Effector memory CD4-positive, alpha-beta T cell (primary cell): ENCODE data around the gene ULBP2.
"Not testable (repeated sequence)": the region's sequence is repeated elsewhere in the genome, so short reads cannot be mapped to it uniquely, and the experiment has no call there.

ENCODE experiments used
- DNase-seq, 3 donors: peaks; one replicate each; pipeline ENCODE4 v3.0.0-alpha.2; 2020
- H3K27ac ChIP-seq: 2 replicates; pipeline ENCODE4 v1.7.0; 2013; ENCODE audit warnings: mild to moderate bottlenecking, low read length, moderate library complexity; ENCODE audit not compliant: insufficient read depth, poor library complexity, severe bottlenecking
- H3K27me3 ChIP-seq: replicated peaks from 2 replicates; pipeline ENCODE4 v1.7.0; 2013; ENCODE audit warnings: mild to moderate bottlenecking, low read length; ENCODE audit not compliant: insufficient read depth, control insufficient read depth, poor library complexity, severe bottlenecking
- H3K36me3 ChIP-seq: 2 replicates; pipeline ENCODE4 v1.7.0; 2013; ENCODE audit warnings: mild to moderate bottlenecking, low read length, moderate library complexity; ENCODE audit not compliant: control insufficient read depth, insufficient read depth
- H3K4me1 ChIP-seq: 2 replicates; pipeline ENCODE4 v1.7.0; 2013; ENCODE audit warnings: low read length, mild to moderate bottlenecking; ENCODE audit not compliant: control insufficient read depth, insufficient read depth, poor library complexity, severe bottlenecking
- H3K4me3 ChIP-seq: 2 replicates; pipeline ENCODE4 v1.7.0; 2013; ENCODE audit warnings: low read length, low read depth, mild to moderate bottlenecking; ENCODE audit not compliant: insufficient read depth, poor library complexity, severe bottlenecking
- H3K9me3 ChIP-seq: 2 replicates; pipeline ENCODE4 v1.7.0; 2013; ENCODE audit warnings: mild to moderate bottlenecking, low read length, moderate library complexity; ENCODE audit not compliant: control insufficient read depth

The ULBP2 gene

DNA sequence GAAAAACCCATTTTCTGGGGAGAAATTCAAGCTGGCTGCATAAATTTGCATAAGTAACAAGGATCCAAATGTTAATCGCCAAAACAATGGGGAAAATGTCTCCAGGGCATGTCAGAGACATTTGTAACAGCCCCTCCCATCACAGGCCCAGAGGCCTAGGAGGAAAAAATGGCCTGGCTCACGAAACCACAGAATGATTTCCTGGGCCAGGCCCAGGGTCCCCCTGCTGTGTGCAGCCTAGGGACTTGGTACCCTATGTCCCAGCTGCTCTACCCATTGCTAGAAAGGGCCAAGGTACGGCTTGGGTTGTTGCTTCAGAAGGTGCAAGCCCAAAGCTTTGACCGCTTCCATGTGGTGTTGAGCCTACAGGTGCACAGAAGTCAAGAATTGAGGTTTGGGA lies 33.3 kb upstream of the ULBP2 start:
- not testable (repeated sequence) for H3K4me3 ChIP-seq, H3K27ac ChIP-seq, H3K27me3 ChIP-seq, DNase-seq, H3K9me3 ChIP-seq, H3K4me1 ChIP-seq, H3K36me3 ChIP-seq

GRCh38 chr6:149909701-149910470 lies 31.9 kb upstream of the ULBP2 start:
- Histone ChIP-seq H3K4me3 (no peak overlapping the region), H3K27ac (no peak overlapping the region), H3K36me3 (no peaks in the 10 kb centered on the region)

GRCh38 chr6:149910721-149911151 lies 31.1 kb upstream of the ULBP2 start:
- Histone ChIP-seq H3K9me3 (no peaks in the 10 kb centered on the region), H3K36me3 (no peaks in the 10 kb centered on the region), H3K4me3 (no peak overlapping the region), H3K27ac (no peak overlapping the region), H3K4me1 (no peaks in the 10 kb centered on the region), H3K27me3 (no peaks in the 10 kb centered on the region)
- no peak for DNase-seq

More at GRCh38 chr6:149909701-149910470, 31.9 kb upstream of the ULBP2 start:
- H3K27me3 ChIP-seq: no peaks in the 10 kb centered on the region
- no peak for DNase-seq
- no peaks in the 10 kb centered on the region for H3K4me1 ChIP-seq
- no peaks in the 10 kb centered on the region for H3K9me3 ChIP-seq

DNA sequence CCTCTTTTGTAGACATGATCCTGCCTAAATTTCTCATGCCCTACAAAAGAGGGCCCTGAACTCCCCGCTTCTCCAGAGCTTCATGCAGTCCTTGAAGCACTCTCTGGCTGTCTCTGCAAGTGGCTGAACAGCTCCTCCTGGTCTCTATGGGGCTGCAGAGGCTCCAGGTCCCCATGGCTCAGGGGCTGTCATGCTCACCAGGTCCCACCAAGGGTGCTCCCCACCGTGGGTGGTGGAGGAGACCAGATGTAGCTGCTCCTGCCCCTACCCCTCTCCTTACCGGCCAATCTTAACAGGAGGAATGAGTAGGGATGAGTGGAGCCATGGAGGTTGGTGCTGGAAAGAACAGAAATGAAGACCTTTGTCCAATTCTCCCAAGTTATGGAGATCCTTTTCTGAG lies 29.1 kb upstream of the ULBP2 start:
- H3K27me3 ChIP-seq, H3K4me3 ChIP-seq, H3K4me1 ChIP-seq, DNase-seq, H3K36me3 ChIP-seq, H3K27ac ChIP-seq, H3K9me3 ChIP-seq: not testable (repeated sequence)

GRCh38 chr6:149913085-149913484 lies 28.7 kb upstream of the ULBP2 start:
- no peaks in the 10 kb centered on the region for H3K27me3 ChIP-seq
- no peak overlapping the region for H3K4me3 ChIP-seq
- DNase-seq: no peak
- H3K4me1 ChIP-seq: no peaks in the 10 kb centered on the region
- H3K36me3 ChIP-seq: no peaks in the 10 kb centered on the region
- no peak overlapping the region for H3K27ac ChIP-seq
- H3K9me3 ChIP-seq: no peaks in the 10 kb centered on the region

DNA sequence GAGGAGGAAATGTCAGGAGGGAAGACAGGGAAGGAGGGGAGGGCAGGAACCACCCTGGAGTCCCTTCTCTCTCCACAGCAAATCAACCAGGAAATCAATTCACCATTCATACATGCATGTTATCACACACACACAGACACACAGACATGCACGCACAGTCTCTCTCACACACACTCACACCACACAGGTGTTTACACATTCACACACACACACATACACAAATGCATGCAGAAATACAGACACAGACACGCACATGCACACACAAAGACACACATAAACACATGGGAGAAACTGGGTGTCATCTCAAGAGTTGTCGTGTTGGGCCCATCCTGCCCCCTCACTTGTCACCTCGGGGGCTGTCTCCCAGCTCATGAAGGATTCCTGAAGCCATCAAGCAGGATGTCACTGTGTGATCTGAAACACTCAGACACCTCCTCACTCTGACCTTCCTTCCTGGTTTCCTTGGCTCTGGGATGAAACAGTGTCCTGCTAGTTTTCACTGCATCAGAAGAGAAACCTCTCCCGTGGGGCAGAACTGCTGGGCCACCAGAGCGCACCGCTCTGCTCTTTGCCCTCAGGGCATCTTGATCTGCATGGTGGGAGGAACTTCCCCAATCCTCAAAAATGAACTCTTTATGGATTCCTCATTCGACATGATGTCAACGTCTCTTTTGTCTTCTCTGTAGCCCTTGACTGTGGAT lies 28.1 kb upstream of the ULBP2 start:
- no peak for DNase-seq
- Histone ChIP-seq H3K4me1 (no peaks in the 10 kb centered on the region), H3K9me3 (no peaks in the 10 kb centered on the region), H3K27ac (no peak overlapping the region), H3K27me3 (no peaks in the 10 kb centered on the region), H3K4me3 (no peak overlapping the region), H3K36me3 (no peaks in the 10 kb centered on the region)

GRCh38 chr6:149915970-149916865 lies 25.6 kb upstream of the ULBP2 start:
- Histone ChIP-seq H3K4me3 (no peak overlapping the region), H3K27ac (no peak overlapping the region), H3K36me3 (no peaks in the 10 kb centered on the region), H3K9me3 (no peaks in the 10 kb centered on the region), H3K27me3 (no peaks in the 10 kb centered on the region), H3K4me1 (no peaks in the 10 kb centered on the region)
- DNase-seq: no peak

DNA sequence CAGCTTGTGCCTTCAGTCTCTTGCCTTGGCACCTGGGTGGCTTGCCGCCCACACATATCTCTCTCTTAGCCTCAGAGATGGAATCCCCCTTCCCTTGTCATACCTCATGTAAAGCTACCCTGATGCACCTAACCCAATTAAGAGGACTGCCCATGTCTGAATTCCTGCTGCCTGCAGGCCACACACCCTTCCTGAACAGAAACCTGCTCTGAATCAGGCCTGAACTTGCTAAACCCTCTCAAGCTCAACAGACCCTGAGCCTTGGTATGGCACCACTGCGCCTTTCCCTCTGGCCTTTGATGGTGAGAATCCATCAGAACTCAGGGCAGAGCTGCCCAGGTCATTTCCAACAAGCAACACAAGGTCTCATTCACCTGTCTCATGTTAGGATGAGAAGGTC lies 24.1 kb upstream of the ULBP2 start:
- H3K27ac ChIP-seq: no peak overlapping the region
- H3K9me3 ChIP-seq: no peaks in the 10 kb centered on the region
- peaks cover 9% of the 10 kb centered on the region for H3K27me3 ChIP-seq
- H3K4me1 ChIP-seq: peaks cover 4% of the 10 kb centered on the region
- no peaks in the 10 kb centered on the region for H3K36me3 ChIP-seq
- no peak for DNase-seq
- no peak overlapping the region for H3K4me3 ChIP-seq

DNA sequence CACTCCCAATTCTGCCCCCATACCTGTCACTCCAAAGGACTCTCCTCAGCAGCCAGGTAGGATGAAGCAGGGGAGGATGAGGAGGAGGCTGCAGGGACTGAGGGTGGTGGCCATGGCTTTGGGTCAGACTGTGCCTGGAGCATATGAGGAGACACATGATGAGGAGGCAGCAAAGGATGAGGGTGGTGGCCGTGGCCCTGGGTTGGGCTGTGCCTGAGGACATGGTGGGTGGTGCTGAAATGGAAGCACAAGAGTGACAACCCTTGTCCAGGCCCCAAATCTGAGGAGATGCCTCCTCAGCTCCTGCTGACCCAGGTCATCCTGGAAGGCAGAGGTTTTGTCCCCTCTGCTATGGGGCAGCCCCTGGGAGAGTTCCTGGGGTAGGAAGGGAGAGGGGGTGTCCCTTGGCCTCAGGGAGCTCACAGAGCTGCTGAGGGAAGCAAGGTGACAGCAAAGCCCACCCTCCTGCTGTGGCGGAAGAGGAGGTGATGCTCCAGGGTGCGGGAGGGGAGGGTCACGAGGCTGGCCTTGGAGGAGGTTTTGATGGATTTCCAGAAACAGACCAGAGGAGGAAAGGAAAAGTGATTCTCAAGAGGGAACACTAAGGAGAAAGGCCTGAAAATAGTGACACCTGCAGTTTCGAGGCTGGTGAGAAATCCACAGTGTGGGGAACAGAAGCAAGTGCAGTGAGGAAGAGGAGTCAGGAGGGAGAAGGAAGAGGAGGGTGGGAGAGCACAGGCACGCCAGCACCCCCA lies 23.5 kb upstream of the ULBP2 start:
- Histone ChIP-seq H3K4me3 (no peak overlapping the region), H3K9me3 (no peaks in the 10 kb centered on the region), H3K36me3 (no peaks in the 10 kb centered on the region), H3K27me3 (peaks cover 14% of the 10 kb centered on the region), H3K27ac (no peak overlapping the region), H3K4me1 (peaks cover 10% of the 10 kb centered on the region)
- DNase-seq: no peak
